Cardiac muscle cell (in vitro differentiated cells and primary cell): Measurements from ENCODE around the gene ABCA1. TPM values are rescaled to one million over a fixed set of nuclear protein-coding genes. Genes with fewer than 3 reads are reported as not detected.

Experiments used
- DNase-seq, 2 donors: peaks; one replicate each; pipeline versions ENCODE4 v3.0.0 to v3.0.0-alpha.2; 2010 to 2017; ENCODE audit warnings: low read depth in 1 of 2, low spot score in 1 of 2
- H3K27ac ChIP-seq: fragments of 200-600 bp; sonication (generic); 2 replicates; pipeline ENCODE4 v1.5.1; 2016
- H3K27me3 ChIP-seq: fragments of 200-600 bp; sonication (generic); 2 replicates; pipeline ENCODE4 v1.6.0; 2016; ENCODE audit warnings: control low read depth
- H3K36me3 ChIP-seq: fragments of 200-600 bp; sonication (generic); 2 replicates; pipeline ENCODE4 v1.5.1; 2016; ENCODE audit warnings: control low read depth
- H3K4me1 ChIP-seq: fragments of 200-600 bp; sonication (generic); 2 replicates; pipeline ENCODE4 v1.8.1; 2017; ENCODE audit warnings: low read depth, mild to moderate bottlenecking, mixed run types
- H3K4me3 ChIP-seq: fragments of 200-600 bp; sonication (generic); 2 replicates; pipeline ENCODE4 v1.5.1; 2016; ENCODE audit warnings: mild to moderate bottlenecking
- H3K9me3 ChIP-seq: fragments of 200-600 bp; sonication (generic); 2 replicates; pipeline ENCODE4 v1.5.1; 2017; ENCODE audit warnings: low read depth, mild to moderate bottlenecking, control low read depth
- polyA plus RNA-seq: library from polyadenylated mRNA; unstranded; fragments of >200 nt; fragmentation: Nextera tagmentation; extraction: Ambion mirVana; gene quantifications from 2 replicates; pipeline ENCODE4 v1.2.1, GENCODE V29; 2016
- total RNA-seq: library from RNA; depleted of rRNA; stranded (reverse); fragments of >200 nt; gene quantifications from 2 replicates; pipeline ENCODE4 v1.2.3, GENCODE V29; 2016
- TF ChIP-seq, protein P1 (sequence below): IDR thresholded peaks from 2 replicates; pipeline ENCODE4 v1.5.1; 2012; ENCODE audit warnings: low read depth, mild to moderate bottlenecking, low read length

Gene ABCA1
- total and polyA plus RNA-seq, 2 experiments from 2014 or later: 2.5 to 23.0 TPM

DNA sequence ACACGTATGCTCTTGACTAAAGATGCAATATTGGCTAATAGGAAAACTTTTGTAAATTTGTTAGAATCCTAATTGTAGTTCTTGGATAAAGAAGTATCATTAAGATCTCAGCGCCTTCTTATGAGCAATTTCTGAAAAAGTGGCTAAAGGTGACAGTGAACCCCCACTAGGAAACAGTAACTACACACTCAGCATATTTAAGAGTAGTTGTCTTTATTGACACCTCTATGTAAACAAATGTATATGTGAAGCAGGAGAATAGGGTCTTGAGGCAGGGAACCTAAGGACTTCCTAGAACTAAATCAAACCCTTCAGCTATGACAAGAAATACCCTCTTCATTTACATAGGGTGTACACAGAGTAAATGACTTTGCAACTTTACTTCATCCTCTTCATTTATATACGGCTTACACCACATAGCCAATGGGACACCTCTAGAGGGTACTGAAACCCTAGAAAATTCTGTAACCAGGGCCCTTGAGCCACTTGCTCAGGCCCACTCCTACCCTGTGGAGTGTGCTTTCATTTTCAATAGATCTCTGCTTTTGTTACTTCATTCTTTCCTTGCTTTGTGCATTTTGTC lies 177.7 kb downstream of the ABCA1 start:
- TF ChIP-seq, protein P1, sequence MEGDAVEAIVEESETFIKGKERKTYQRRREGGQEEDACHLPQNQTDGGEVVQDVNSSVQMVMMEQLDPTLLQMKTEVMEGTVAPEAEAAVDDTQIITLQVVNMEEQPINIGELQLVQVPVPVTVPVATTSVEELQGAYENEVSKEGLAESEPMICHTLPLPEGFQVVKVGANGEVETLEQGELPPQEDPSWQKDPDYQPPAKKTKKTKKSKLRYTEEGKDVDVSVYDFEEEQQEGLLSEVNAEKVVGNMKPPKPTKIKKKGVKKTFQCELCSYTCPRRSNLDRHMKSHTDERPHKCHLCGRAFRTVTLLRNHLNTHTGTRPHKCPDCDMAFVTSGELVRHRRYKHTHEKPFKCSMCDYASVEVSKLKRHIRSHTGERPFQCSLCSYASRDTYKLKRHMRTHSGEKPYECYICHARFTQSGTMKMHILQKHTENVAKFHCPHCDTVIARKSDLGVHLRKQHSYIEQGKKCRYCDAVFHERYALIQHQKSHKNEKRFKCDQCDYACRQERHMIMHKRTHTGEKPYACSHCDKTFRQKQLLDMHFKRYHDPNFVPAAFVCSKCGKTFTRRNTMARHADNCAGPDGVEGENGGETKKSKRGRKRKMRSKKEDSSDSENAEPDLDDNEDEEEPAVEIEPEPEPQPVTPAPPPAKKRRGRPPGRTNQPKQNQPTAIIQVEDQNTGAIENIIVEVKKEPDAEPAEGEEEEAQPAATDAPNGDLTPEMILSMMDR: no peak
- H3K27me3 ChIP-seq: no peaks in the 10 kb centered on the region
- H3K9me3 ChIP-seq: no peaks in the 10 kb centered on the region

DNA sequence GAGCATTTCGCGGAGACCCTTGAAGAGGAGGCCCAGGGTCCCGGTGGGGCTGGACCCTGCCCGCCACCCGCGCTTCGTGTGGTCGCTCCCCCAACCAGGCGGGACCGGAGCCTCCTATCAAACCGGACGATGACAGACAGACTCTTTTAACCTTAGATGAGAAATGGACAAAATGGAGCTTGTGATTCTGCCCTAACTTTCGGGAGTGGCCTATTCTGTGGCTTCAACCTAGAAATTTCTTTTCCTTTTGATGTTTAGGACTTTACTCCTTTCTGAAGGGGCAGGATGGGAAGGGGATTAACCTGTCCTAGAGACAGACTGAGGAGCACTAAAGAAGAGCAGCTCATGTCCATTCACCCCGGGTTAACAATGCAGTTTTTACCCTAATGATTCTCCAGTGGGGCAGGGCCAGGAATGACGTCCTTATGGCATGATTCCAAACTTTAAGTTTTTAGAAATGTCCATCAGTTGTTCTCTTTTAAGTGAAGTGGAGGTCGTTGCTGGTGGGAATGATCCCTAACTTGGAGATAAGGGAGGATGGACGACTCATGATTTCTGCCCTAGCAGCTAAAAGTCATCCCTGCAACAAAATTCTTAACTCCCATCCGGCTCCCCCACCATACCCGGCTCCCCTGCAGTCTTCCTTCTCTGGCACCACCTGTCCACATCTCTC lies 179.5 kb downstream of the ABCA1 start:
- Histone ChIP-seq H3K4me1 (peaks cover 51% of the 10 kb centered on the region), H3K4me3 (peak overlapping the region; percentile 53), H3K36me3 (peaks cover 22% of the 10 kb centered on the region), H3K27me3 (no peaks in the 10 kb centered on the region), H3K27ac (peak overlapping the region; percentile 79), H3K9me3 (no peaks in the 10 kb centered on the region)
- DNase-seq: peak in 1 of 2 donors; percentile 33
- TF ChIP-seq, protein P1: no peak

More for the DNA sequence above, 177.7 kb downstream of the ABCA1 start:
- H3K36me3 ChIP-seq: peaks cover 39% of the 10 kb centered on the region
- no peak for DNase-seq
- H3K27ac ChIP-seq: no peak overlapping the region
- peak overlapping the region; percentile 53 for H3K4me3 ChIP-seq
- peaks cover 44% of the 10 kb centered on the region for H3K4me1 ChIP-seq

DNA sequence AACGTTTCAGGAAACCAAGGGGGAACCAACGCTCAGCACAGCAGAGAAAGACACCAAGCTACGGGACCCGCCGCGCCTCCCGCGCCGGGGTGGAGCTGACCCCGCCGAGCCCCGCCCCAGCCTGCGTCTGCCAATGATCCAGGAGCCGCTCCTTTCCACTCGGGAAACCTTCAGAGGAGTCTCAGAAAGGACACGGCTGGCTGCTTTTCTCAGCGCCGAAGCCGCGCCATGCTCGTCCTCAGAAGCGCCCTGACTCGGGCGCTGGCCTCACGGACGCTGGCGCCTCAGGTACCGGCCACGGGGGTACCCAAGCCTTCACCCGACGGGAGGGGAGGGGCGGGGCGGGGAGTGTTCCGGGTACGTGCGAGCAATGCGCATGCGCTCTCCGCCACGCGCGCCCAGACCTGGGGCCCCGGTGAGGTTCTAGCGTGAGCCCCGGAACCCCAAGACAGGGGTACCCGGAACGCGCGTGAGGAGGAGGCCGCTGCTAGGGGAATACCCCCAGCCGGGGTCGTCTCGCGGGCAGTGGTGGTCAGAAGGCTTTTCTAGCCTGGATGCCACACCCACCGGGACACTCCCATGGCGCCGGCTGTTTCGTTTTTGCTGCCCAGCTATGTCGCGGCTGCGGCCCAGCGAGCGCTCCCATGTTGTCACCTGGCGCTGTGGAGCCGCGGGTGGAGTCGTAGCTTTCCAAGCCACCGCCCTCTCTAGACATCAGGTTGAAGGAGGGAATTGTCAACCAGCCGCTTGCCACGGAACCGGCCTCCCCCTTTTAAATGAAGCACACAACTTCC lies 180.2 kb downstream of the ABCA1 start, which contains the start of gene NIPSNAP3A:
TSS of gene NIPSNAP3A (plus strand) at position 119 of the 794 bp plus-strand sequence. CDS start at position 229, 110 bp downstream.
- Histone ChIP-seq H3K36me3 (peaks cover 15% of the 10 kb centered on the region), H3K9me3 (no peaks in the 10 kb centered on the region), H3K27me3 (no peaks in the 10 kb centered on the region), H3K4me3 (peak within 1 kb of the TSS; percentile 53), H3K4me1 (peaks cover 48% of the 10 kb centered on the region), H3K27ac (peak within 1 kb of the TSS; percentile 79)
- peak; percentile 78 to 89 for DNase-seq
- TF ChIP-seq, protein P1: no peak

DNA sequence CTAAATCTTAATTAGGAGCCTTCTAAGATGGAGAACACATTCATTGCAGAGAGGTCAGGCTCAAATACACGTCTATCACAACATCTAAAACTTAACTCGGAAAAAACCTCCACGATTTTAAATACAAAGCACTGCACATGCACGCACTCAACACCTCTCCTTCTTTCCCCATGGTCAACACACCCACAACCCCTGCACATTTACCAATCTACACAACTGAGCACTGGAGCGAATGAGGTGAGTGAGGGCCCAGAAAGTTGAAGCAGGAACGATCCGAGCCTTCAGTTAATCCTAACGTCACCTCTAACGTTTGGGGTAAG lies 180.8 kb downstream of the ABCA1 start:
- H3K4me3 ChIP-seq: peak overlapping the region; percentile 53
- no peak for DNase-seq
- H3K4me1 ChIP-seq: peaks cover 43% of the 10 kb centered on the region
- TF ChIP-seq, protein P1: no peak
- H3K27me3 ChIP-seq: no peaks in the 10 kb centered on the region
- H3K27ac ChIP-seq: peak overlapping the region; percentile 79
- peaks cover 12% of the 10 kb centered on the region for H3K36me3 ChIP-seq
- no peaks in the 10 kb centered on the region for H3K9me3 ChIP-seq

DNA sequence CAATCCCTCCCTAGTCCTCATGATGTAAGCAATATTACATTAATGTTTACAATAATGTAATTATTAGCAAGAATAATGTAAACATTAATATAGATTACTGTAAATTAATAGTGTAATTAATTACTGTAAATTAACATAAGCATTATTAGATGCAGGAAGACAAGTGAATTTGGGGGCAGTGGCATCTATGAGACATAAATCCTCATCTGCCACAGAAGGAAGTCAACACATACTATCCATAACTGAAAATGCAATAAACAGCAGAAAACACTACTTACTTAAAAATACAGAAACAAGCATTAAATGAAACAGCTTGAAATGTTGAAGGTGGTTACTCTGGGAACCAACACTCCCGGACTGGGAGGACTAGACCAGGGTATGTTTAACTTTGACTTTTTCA lies 181.2 kb downstream of the ABCA1 start:
- peaks cover 8% of the 10 kb centered on the region for H3K36me3 ChIP-seq
- H3K4me1 ChIP-seq: peaks cover 43% of the 10 kb centered on the region
- peak overlapping the region; percentile 79 for H3K27ac ChIP-seq
- no peaks in the 10 kb centered on the region for H3K9me3 ChIP-seq
- TF ChIP-seq, protein P1: no peak
- H3K27me3 ChIP-seq: no peaks in the 10 kb centered on the region
- peak overlapping the region; percentile 53 for H3K4me3 ChIP-seq
- no peak for DNase-seq
